A549 (cell line): ENCODE results near the gene NGRN. TPM values are rescaled to one million over a fixed set of nuclear protein-coding genes. Genes with fewer than 3 reads are reported as not detected.
A peak's percentile ranks its signal among the peaks of the same experiment; 100 is the strongest.

ENCODE experiments used
- ATAC-seq, 2 experiments: fragments of 200-7000 bp in 1 of 2; fragments of >200 bp in 1 of 2; cut with Nextera tagmentation in 1 of 2; cut with Tn5 transposase in 1 of 2; 3 replicates each; pipeline versions ENCODE4 v1.8.0 to v1.9.1; 2018 to 2020; ENCODE audit warnings: mild to moderate bottlenecking in 1 of 2, moderate library complexity in 1 of 2
- CTCF ChIA-PET: fragments of 300-600 bp; sonication (Branson Sonifier 250); formaldehyde crosslinking; extraction: SDS; loops from one replicate; lab custom pipeline; 2021; ENCODE audit warnings: antibody characterized with exemption, inconsistent platforms; lab: Yijun Ruan, JAX
- POLR2A ChIA-PET: fragments of 350-600 bp; formaldehyde crosslinking; extraction: SDS; loops from one replicate; lab custom pipeline; 2021; ENCODE audit warnings: antibody characterized with exemption, inconsistent platforms; lab: Yijun Ruan, JAX
- DNase-seq, 2 experiments: peaks; one replicate each; pipeline versions ENCODE4 v3.0.0 to v3.0.0-alpha.2; 2011 to 2016; ENCODE audit warnings: low read depth in 1 of 2, low spot score in 1 of 2
- FAIRE-seq: peaks from 2 replicates; lab custom pipeline; 2011; peaks lifted over from hg19 to GRCh38; lab: Jason Lieb, UNC
- H3K27ac ChIP-seq, 2 experiments: fragments of >200 bp; sonication (Bioruptor Twin); formaldehyde crosslinking; 3 replicates each; pipeline ENCODE4 v1.5.1; 2016 to 2017
- H3K4me1 ChIP-seq: fragments of >200 bp; sonication (Bioruptor Twin); formaldehyde crosslinking; 3 replicates; pipeline ENCODE4 v1.6.1; 2016
- H3K4me2 ChIP-seq: fragments of >200 bp; sonication (Bioruptor Twin); formaldehyde crosslinking; 3 replicates; pipeline ENCODE4 v1.6.1; 2016
- H3K4me3 ChIP-seq: fragments of >200 bp; sonication (Bioruptor Twin); formaldehyde crosslinking; 3 replicates; pipeline ENCODE4 v1.5.1; 2016
- H3K9me3 ChIP-seq: fragments of >200 bp; sonication (Bioruptor Twin); formaldehyde crosslinking; 3 replicates; pipeline ENCODE4 v1.6.1; 2016
- ATOH8 ChIP-seq: fragments of 250-450 bp; sonication (Bioruptor Pico); IDR thresholded peaks from 2 replicates; pipeline ENCODE4 v1.5.0; 2020; ENCODE audit warnings: low read depth, mild to moderate bottlenecking, moderate library complexity
- BCL3 ChIP-seq: fragments of >200 bp; sonication (Bioruptor Twin); formaldehyde crosslinking; IDR thresholded peaks from 3 replicates; pipeline ENCODE4 v1.6.1; 2016
- CEBPB ChIP-seq, 2 experiments: fragments of >200 bp in 1 of 2; sonication (Bioruptor Twin) in 1 of 2; formaldehyde crosslinking in 1 of 2; IDR thresholded peaks; 2 replicates each; pipeline ENCODE4 v1.6.1; 2012 to 2016
- CHD2 ChIP-seq: fragments of 150-350 bp; IDR thresholded peaks from 2 replicates; pipeline ENCODE4 v1.6.1; 2014; ENCODE audit warnings: low read length; ENCODE audit not compliant: partially characterized antibody
- CHD4 ChIP-seq: fragments of 200-600 bp; sonication (generic); IDR thresholded peaks from 2 replicates; pipeline ENCODE4 v1.6.1; 2016; ENCODE audit warnings: antibody characterized with exemption, mild to moderate bottlenecking, borderline replicate concordance
- E2F6 ChIP-seq: IDR thresholded peaks from 2 replicates; pipeline ENCODE4 v1.6.1; 2012; ENCODE audit warnings: low read depth, borderline replicate concordance
- EHF ChIP-seq: fragments of 250-450 bp; sonication (Bioruptor Pico); IDR thresholded peaks from 2 replicates; pipeline ENCODE4 v1.5.0; 2020; ENCODE audit warnings: mild to moderate bottlenecking
- FOSB ChIP-seq: fragments of 250-450 bp; sonication (Bioruptor Pico); IDR thresholded peaks from 2 replicates; pipeline ENCODE4 v1.5.0; 2020; ENCODE audit warnings: mild to moderate bottlenecking, moderate library complexity
- GATA3 ChIP-seq: IDR thresholded peaks from 2 replicates; pipeline ENCODE4 v1.6.1; 2012; ENCODE audit warnings: borderline replicate concordance
- HEYL ChIP-seq: fragments of 250-450 bp; sonication (Bioruptor Pico); IDR thresholded peaks from 2 replicates; pipeline ENCODE4 v1.8.0; 2021; ENCODE audit warnings: mild to moderate bottlenecking, moderate library complexity
- HOXB13 ChIP-seq: fragments of 250-450 bp; sonication (Bioruptor Pico); IDR thresholded peaks from 2 replicates; pipeline ENCODE4 v1.5.0; 2020; ENCODE audit warnings: low read depth, mild to moderate bottlenecking, moderate library complexity
- JUN ChIP-seq, 2 experiments: fragments of >200 bp; sonication (Bioruptor Twin); formaldehyde crosslinking; IDR thresholded peaks; 2 replicates in 1 of 2; 3 replicates in 1 of 2; pipeline ENCODE4 v1.6.1; 2016 to 2017
- KDM5A ChIP-seq: fragments of 200-600 bp; sonication (generic); IDR thresholded peaks from 2 replicates; pipeline ENCODE4 v1.6.1; 2016; ENCODE audit warnings: antibody characterized with exemption, mild to moderate bottlenecking
- MAZ ChIP-seq: fragments of 150-350 bp; IDR thresholded peaks from 2 replicates; pipeline ENCODE4 v1.6.1; 2014; ENCODE audit warnings: antibody characterized with exemption, low read depth, low read length, borderline replicate concordance
- MYC ChIP-seq: IDR thresholded peaks from 2 replicates; pipeline ENCODE4 v1.6.1; 2012; ENCODE audit warnings: mild to moderate bottlenecking, inconsistent platforms, low read length, improper control_type of control experiment, borderline replicate concordance
- NFE2L2 ChIP-seq: fragments of 150-350 bp; conservative IDR thresholded peaks from 2 replicates; pipeline ENCODE4 v1.6.1; 2014; ENCODE audit warnings: low read length
- NPAS2 ChIP-seq: fragments of 250-450 bp; sonication (Bioruptor Pico); IDR thresholded peaks from 2 replicates; pipeline ENCODE4 v1.8.0; 2022; ENCODE audit warnings: mild to moderate bottlenecking, moderate library complexity, borderline replicate concordance
- PBX3 ChIP-seq: IDR thresholded peaks from 2 replicates; pipeline ENCODE4 v1.6.1; 2012
- PHF8 ChIP-seq: fragments of 200-600 bp; sonication (generic); IDR thresholded peaks from 2 replicates; pipeline ENCODE4 v1.6.1; 2016; ENCODE audit warnings: low read depth, mild to moderate bottlenecking, antibody characterized with exemption, moderate library complexity, borderline replicate concordance
- POLR2A ChIP-seq: IDR thresholded peaks from 2 replicates; pipeline ENCODE4 v1.6.1; 2012; ENCODE audit warnings: mild to moderate bottlenecking, low read length
- POLR2AphosphoS2 ChIP-seq: conservative IDR thresholded peaks from 2 replicates; pipeline ENCODE4 v1.6.1; 2012; ENCODE audit warnings: low read length, improper control_type of control experiment, inconsistent platforms
- RARB ChIP-seq: fragments of 250-450 bp; sonication (Bioruptor Pico); IDR thresholded peaks from 2 replicates; pipeline ENCODE4 v1.8.0; 2021; ENCODE audit warnings: mild to moderate bottlenecking, moderate library complexity
- RCOR1 ChIP-seq: fragments of 150-350 bp; IDR thresholded peaks from 2 replicates; pipeline ENCODE4 v1.6.1; 2014; ENCODE audit warnings: antibody characterized with exemption, low read length, low read depth
- RFX5 ChIP-seq: fragments of 450-650 bp; IDR thresholded peaks from 2 replicates; pipeline ENCODE4 v1.7.1; 2014; ENCODE audit warnings: antibody characterized with exemption, mild to moderate bottlenecking, moderate library complexity
- SREBF2 ChIP-seq: fragments of 450-650 bp; IDR thresholded peaks from 2 replicates; pipeline ENCODE4 v1.6.1; 2014; ENCODE audit warnings: mild to moderate bottlenecking, moderate library complexity
- TFCP2L1 ChIP-seq: fragments of 250-450 bp; sonication (Bioruptor Pico); IDR thresholded peaks from 2 replicates; pipeline ENCODE4 v1.5.0; 2021; ENCODE audit warnings: mild to moderate bottlenecking
- TP53 ChIP-seq: fragments of 250-450 bp; sonication (Bioruptor Pico); IDR thresholded peaks from 2 replicates; pipeline ENCODE4 v1.5.0; 2021; ENCODE audit warnings: mild to moderate bottlenecking, moderate library complexity
- USF2 ChIP-seq: fragments of 450-650 bp; IDR thresholded peaks from 2 replicates; pipeline ENCODE4 v1.6.1; 2014; ENCODE audit warnings: antibody characterized with exemption
- ZFP36 ChIP-seq: fragments of 450-650 bp; IDR thresholded peaks from 2 replicates; pipeline ENCODE4 v1.6.1; 2014; ENCODE audit warnings: borderline replicate concordance; ENCODE audit not compliant: partially characterized antibody
- ZNF302 ChIP-seq: fragments of 250-450 bp; sonication (Bioruptor Pico); IDR thresholded peaks from 2 replicates; pipeline ENCODE4 v1.9.0; 2021; ENCODE audit warnings: inconsistent platforms, mild to moderate bottlenecking, moderate library complexity
- ZSCAN20 ChIP-seq: fragments of 250-450 bp; sonication (Bioruptor Pico); IDR thresholded peaks from 2 replicates; pipeline ENCODE4 v1.8.0; 2022; ENCODE audit warnings: mild to moderate bottlenecking, moderate library complexity
- WGBS: methylation state at CpG from one replicate; pipeline ENCODE4 v1.1.6; 2017; ENCODE audit errors: missing lambda C conversion rate; 5-methylcytosine and 5-hydroxymethylcytosine counted together
- polyA plus RNA-seq, 4 experiments: library from polyadenylated mRNA; depleted of rRNA in 3 of 4; stranded (reverse); fragments of >200 nt; fragmentation: RNase III in 1 of 4; extraction: RNeasy Plus Mini Kit Qiagen cat#74134 plus additional on column Dnase treatment in 1 of 4; gene quantifications; 2 replicates in 3 of 4; 3 replicates in 1 of 4; pipeline ENCODE4 v1.2.3, GENCODE V29; 2011 to 2017

The NGRN gene
- polyA plus RNA-seq, 2 of the 4 experiments (the other 2 are of a cell fraction) = 83.2 to 159 TPM

- no peak for TF ChIP-seq ATOH8 (CRISPR knock-in tag)
- TF ChIP-seq SREBF2 = no peak
- no peak for TF ChIP-seq RCOR1
- TF ChIP-seq USF2 = no peak
- TF ChIP-seq PHF8 = peak; percentile 72
- peak; percentile 59 for TF ChIP-seq ZFP36
- TF ChIP-seq MYC = 0 out of 2 replicates have a peak, but pooled peaks have one; percentile 34
- no peak for TF ChIP-seq HOXB13 (CRISPR knock-in tag)
- peak; percentile 7; the same call in 1 of the 2 replicates for TF ChIP-seq GATA3
- no peak for TF ChIP-seq RARB
Observed at GRCh38 chr15:90233387-90234095, 31.9 kb upstream of the NGRN start, which contains the start of gene CIB1 (continued).

GRCh38 chr15:90234096-90234988 is 31.1 kb upstream of the NGRN start, which contains the start of gene GDPGP1:
Gene GDPGP1 (plus strand): TSS chr15:90234209. CDS start chr15:90240909, 6,700 bp downstream.
- FAIRE-seq (no peak), ATAC-seq (peak in 1 of 2 experiments; percentile 65; a peak in 3 of 6 replicates), DNase-seq (peak in 1 of 2 experiments; percentile 97)
- Histone ChIP-seq H3K4me3 (peak within 1 kb of the TSS; percentile 85), H3K4me2 (peak within 1 kb of the TSS; percentile 93), H3K27ac (peak within 1 kb of the TSS; percentile 86 to 90), H3K9me3 (no peaks in the 10 kb centered on the region), H3K4me1 (peaks cover 26% of the 10 kb centered on the region)
- ChIA-PET POLR2A (interaction anchor here (0.6 to 2.3 kb wide), 24 partner anchors 9 to 340 kb away, joined by 3 to 24 read pairs (median 5); partner anchors contain the start of genes AP3S2, ARPIN, IDH2 and NGRN), CTCF (interaction anchor here (0.9 to 36.4 kb wide), 21 partner anchors 8 to 494 kb away, joined by 3 to 732 read pairs (median 5); partner anchors contain the start of genes AP3S2, SEMA4B and TTLL13)
- 3% methylated on average over 36 of the region's 49 CpGs for WGBS
- TF ChIP-seq BCL3 (peak; percentile 61; the same call in 1 of the 3 replicates), RFX5 (no peak), MAZ (0 out of 2 replicates have a peak, but pooled peaks have one; percentile 61), EHF (CRISPR knock-in tag) (no peak), HOXB13 (CRISPR knock-in tag) (no peak), MYC (0 out of 2 replicates have a peak, but pooled peaks have one; percentile 11), E2F6 (no peak; the same call in 1 of the 2 replicates), HEYL (no peak), ZNF302 (no peak), CEBPB (IDR thresholded peaks at IDR 0.05) (peak; percentile 34 to 72; a peak in 3 of 4 replicates), CHD2 (no peak), NFE2L2 (no peak), RARB (0 out of 2 replicates have a peak, but pooled peaks have one; percentile 52), PBX3 (0 out of 2 replicates have a peak, but pooled peaks have one; percentile 4), ZSCAN20 (CRISPR knock-in tag) (no peak), TFCP2L1 (0 out of 2 replicates have a peak, but pooled peaks have one; percentile 41), PHF8 (peak; percentile 39), POLR2AphosphoS2 (no peak), GATA3 (no peak), TP53 (no peak), JUN (IDR thresholded peaks at IDR 0.05) (no peak; a peak in 2 of 5 replicates), FOSB (CRISPR knock-in tag) (no peak), POLR2A (peak; percentile 95), NPAS2 (CRISPR knock-in tag) (no peak), CHD4 (no peak), KDM5A (no peak)
